Melanocyte of skin (primary cell): ENCODE data around the gene ALG13. TPM values are rescaled to one million over a fixed set of nuclear protein-coding genes. Genes with fewer than 3 reads are reported as not detected.

Source experiments
- small RNA-seq, 2 donors: library from RNA; depleted of rRNA; stranded (forward); fragments of <200 nt; gene quantifications; one replicate each; pipeline ENCODE3, GENCODE V24; 2012
- total RNA-seq, 2 donors: library from RNA; depleted of rRNA; stranded (reverse); fragments of >200 nt; gene quantifications; 2 replicates each; pipeline ENCODE4 v1.2.3, GENCODE V29; 2012

ALG13 gene
- 10 to 100 TPM; 30.6 to 46.6 TPM for total RNA-seq

DNA sequence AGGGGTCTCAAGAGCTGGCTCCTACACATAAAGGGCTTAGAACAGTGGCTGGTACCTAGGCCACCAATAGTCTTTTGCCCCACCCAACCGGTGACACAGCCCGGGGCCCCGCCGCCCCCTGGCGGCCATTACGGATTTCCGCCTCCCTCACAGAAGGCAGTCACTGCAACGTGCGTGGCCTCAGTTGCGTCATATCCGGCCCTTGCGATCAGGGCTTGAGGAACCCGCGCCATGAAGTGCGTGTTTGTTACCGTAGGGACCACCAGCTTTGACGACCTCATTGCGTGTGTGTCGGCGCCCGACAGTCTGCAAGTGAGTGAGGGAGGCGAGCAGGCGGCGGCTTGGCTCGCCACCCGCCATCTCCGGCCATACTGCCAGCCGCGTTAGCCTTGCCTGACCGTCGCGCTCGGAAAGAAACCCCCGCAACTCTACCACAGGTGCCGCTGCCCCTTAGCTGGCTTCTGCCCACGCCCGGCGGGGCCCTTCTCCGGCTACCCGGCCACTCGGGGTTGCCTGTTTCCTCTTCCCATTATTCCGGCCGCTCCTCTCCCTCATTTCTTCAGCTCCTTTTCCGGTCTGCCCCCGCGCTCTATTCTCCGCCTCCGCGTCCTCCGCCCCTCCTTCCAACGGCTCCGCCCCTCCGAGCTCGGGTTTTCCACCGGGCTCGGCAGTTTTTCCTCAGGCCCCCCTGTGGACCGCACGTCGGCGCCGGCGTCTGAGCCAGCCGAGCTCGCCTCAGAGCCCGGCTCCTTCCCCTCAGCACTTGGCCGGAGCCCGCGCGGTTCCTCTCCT is at the start of gene ALG13:
TSS of gene ALG13 (plus strand) at position 183 of the 792 bp plus-strand sequence. CDS start at position 232, 49 bp downstream.

Small RNA genes within 50 kb of the gene (small RNA-seq; reads per million reads assigned to genes)
- gene RNA5SP512: 0.13 to 0.76 reads per million in 2 donors

Other genes with a start within 250 kb of the ALG13 start
- gene SERTM2, start 169.5 kb upstream of the ALG13 start, total RNA-seq: under 1 TPM; 0.33 to 0.34 TPM
- gene TRPC5OS, start 195.0 kb downstream of the ALG13 start, total RNA-seq: not detected